Stimulated activated memory B cell treated with anti-CD40 and anti-IgM and Interleukin-4, amounts not matched to agents 10 μg/mL and 1 μg/mL and 100 μg/mL, for 72 hours (primary cell): ENCODE measurements around the gene NOTCH2.
"Not testable (repeated sequence)": the region's sequence is repeated elsewhere in the genome, so short reads cannot be mapped to it uniquely, and the experiment has no call there.

Source experiments
- ATAC-seq: fragments of 150-1000 bp; cut with Tn5 transposase; 2 replicates; pipeline ENCODE4 v1.10.0; 2021
- H3K27ac Mint-ChIP-seq: one replicate; pipeline ENCODE4 v1.8.0; 2022; ENCODE audit warnings: mild to moderate bottlenecking, mixed read lengths
- H3K27me3 Mint-ChIP-seq: one replicate; pipeline ENCODE4 v1.8.0; 2022; ENCODE audit warnings: mixed read lengths
- H3K36me3 Mint-ChIP-seq: one replicate; pipeline ENCODE4 v1.8.0; 2022; ENCODE audit warnings: mixed read lengths
- H3K4me1 Mint-ChIP-seq: one replicate; pipeline ENCODE4 v1.8.0; 2022; ENCODE audit warnings: mixed read lengths
- H3K4me3 Mint-ChIP-seq: one replicate; pipeline ENCODE4 v1.8.0; 2022; ENCODE audit warnings: mild to moderate bottlenecking, moderate library complexity, mixed read lengths
- H3K9me3 Mint-ChIP-seq: one replicate; pipeline ENCODE4 v1.8.0; 2022; ENCODE audit warnings: mixed read lengths

The NOTCH2 gene

GRCh38 chr1:119988306-119989062 is 81.0 kb downstream of the NOTCH2 start:
- ATAC-seq = peak; percentile 87

DNA sequence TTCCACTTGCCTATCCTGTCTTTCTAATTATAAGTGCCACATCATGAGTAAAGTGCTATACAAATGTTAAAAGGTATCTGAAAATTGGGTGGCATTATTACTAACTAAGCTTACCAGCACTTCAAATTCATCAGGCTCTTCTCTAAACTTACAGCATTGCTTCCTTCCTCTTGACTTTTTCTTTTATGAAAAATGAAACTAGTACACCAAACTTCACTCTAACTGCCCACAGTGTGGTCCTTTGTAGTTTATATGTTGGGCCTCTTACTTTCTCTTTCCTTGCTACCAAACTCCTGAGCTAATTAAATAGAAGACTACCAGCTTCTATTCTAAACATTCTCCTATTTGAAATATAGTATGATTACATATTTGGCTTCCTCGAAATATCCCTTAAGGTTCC is 81.8 kb downstream of the NOTCH2 start:
- peak overlapping the region; percentile 27 for H3K27ac Mint-ChIP-seq
- H3K4me1 Mint-ChIP-seq = peaks cover 29% of the 10 kb centered on the region
- peaks cover 34% of the 10 kb centered on the region for H3K36me3 Mint-ChIP-seq
- H3K27me3 Mint-ChIP-seq = no peaks in the 10 kb centered on the region
- no peaks in the 10 kb centered on the region for H3K9me3 Mint-ChIP-seq
- H3K4me3 Mint-ChIP-seq = no peak overlapping the region
- peak; percentile 50 for ATAC-seq

More at GRCh38 chr1:119988306-119989062, 81.0 kb downstream of the NOTCH2 start:
- Mint-ChIP-seq H3K27ac (peak overlapping the region; percentile 27), H3K9me3 (no peaks in the 10 kb centered on the region), H3K4me3 (no peak overlapping the region), H3K27me3 (no peaks in the 10 kb centered on the region), H3K4me1 (peaks cover 29% of the 10 kb centered on the region), H3K36me3 (peaks cover 34% of the 10 kb centered on the region)

- no peaks in the 10 kb centered on the region for H3K9me3 Mint-ChIP-seq
- H3K4me3 Mint-ChIP-seq = no peak overlapping the region
- H3K4me1 Mint-ChIP-seq = peaks cover 29% of the 10 kb centered on the region
- no peak overlapping the region for H3K27ac Mint-ChIP-seq
- ATAC-seq = peak; percentile 43
- H3K27me3 Mint-ChIP-seq = no peaks in the 10 kb centered on the region
- H3K36me3 Mint-ChIP-seq = peaks cover 34% of the 10 kb centered on the region
These were observed 82.3 kb downstream of the NOTCH2 start for GRCh38 chr1:119987112-119987511.

- no peaks in the 10 kb centered on the region for H3K27me3 Mint-ChIP-seq
- no peaks in the 10 kb centered on the region for H3K9me3 Mint-ChIP-seq
- ATAC-seq = no peak
- no peak overlapping the region for H3K4me3 Mint-ChIP-seq
- H3K36me3 Mint-ChIP-seq = peaks cover 37% of the 10 kb centered on the region
- H3K27ac Mint-ChIP-seq = no peak overlapping the region
- H3K4me1 Mint-ChIP-seq = peaks cover 29% of the 10 kb centered on the region
These were observed 83.4 kb downstream of the NOTCH2 start for GRCh38 chr1:119986007-119986497.

DNA sequence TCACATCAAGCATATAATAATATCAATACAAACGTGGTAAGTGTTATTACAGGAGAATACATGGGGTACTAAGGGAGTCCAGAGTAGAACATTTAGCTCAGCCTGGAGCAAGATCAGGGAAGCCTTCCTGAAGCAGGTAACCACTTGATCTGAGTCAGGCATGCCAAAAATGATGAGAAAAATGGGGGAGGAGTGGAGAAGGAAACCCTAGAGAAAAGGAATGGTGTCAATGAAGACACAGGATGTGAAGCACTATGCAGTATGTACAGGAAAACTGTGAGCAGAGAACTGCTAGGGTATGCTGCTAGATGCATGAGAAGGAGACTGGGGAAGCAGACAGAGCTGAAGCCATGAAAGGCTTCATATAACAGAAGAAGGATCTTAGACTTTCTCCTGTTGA is 84.7 kb downstream of the NOTCH2 start:
- H3K36me3 Mint-ChIP-seq = peaks cover 37% of the 10 kb centered on the region
- peaks cover 29% of the 10 kb centered on the region for H3K4me1 Mint-ChIP-seq
- H3K27me3 Mint-ChIP-seq = no peaks in the 10 kb centered on the region
- no peak for ATAC-seq
- no peak overlapping the region for H3K4me3 Mint-ChIP-seq
- no peaks in the 10 kb centered on the region for H3K9me3 Mint-ChIP-seq
- no peak overlapping the region for H3K27ac Mint-ChIP-seq

DNA sequence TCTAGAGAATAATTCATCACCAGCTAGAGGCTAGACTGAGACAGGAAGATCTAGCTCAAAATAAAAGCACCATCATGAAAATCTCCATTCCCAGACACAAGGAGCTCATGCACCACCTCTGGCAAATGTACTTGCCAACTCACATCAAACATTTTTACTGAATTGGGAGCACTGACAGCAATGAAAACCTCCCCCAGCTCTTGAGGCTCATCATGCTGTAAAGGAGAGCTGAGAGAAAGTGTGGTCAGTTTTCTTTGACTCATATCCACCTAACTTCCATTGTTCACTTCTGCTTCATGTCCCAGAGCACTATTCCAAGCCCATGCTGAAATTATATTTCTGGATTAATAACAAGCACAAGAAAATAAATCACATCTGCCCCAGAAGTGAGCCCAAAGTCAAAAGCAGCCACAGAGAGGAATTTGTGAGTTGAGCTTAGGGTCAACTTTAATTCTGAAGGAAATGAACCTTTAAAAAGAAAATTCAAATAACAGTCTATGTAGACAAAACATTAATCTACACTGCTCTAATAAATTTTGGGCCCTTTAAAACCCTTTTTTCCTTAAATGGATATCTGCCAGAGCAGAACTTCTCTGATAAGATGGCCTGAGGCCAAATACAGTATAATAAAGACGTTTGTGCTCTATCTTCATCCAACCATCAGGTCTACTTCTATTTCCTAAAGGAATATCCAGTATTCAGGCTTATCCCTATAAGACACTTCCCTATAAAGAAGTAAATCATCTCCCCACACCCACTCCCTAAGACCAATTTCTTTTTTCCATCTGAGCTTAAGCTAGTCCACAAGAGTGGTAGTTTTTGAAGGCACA is 87.3 kb downstream of the NOTCH2 start:
- Mint-ChIP-seq H3K4me3 (no peak overlapping the region), H3K36me3 (peaks cover 47% of the 10 kb centered on the region), H3K9me3 (no peaks in the 10 kb centered on the region), H3K27me3 (no peaks in the 10 kb centered on the region), H3K4me1 (peaks cover 12% of the 10 kb centered on the region), H3K27ac (no peak overlapping the region)
- ATAC-seq = no peak

- H3K9me3 Mint-ChIP-seq = no peaks in the 10 kb centered on the region
- ATAC-seq = no peak
- H3K27me3 Mint-ChIP-seq = no peaks in the 10 kb centered on the region
- H3K36me3 Mint-ChIP-seq = peaks cover 43% of the 10 kb centered on the region
- H3K4me1 Mint-ChIP-seq = peaks cover 10% of the 10 kb centered on the region
- H3K4me3 Mint-ChIP-seq = no peak overlapping the region
- H3K27ac Mint-ChIP-seq = no peak overlapping the region
These were observed 88.0 kb downstream of the NOTCH2 start for GRCh38 chr1:119981496-119981895.

DNA sequence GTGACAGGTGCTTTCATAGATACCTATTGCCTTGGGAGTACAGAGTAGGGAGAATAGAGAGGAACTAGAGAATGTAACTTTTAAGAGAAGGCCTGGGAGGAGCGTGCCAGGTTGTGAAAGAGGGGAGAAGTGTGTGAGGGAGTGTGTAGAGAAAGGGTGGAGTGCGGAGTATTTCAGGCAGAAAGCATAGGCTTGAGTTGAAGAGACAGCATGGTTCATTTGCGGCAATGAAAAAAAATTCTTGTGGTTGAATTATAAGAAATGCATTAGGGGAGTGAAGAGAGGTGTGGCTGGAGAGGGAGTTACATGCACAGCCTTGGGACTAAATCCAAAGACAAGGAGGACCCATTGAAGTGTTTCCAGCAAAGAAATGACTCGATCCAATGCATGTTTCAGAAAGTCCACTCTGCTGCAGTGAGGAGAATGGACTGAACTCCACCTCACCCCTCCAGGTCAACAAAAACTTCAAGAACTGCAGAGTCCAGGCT is 91.4 kb downstream of the NOTCH2 start:
- Mint-ChIP-seq H3K27me3 (no peaks in the 10 kb centered on the region), H3K27ac (no peak overlapping the region)

GRCh38 chr1:119977113-119977736 is 92.2 kb downstream of the NOTCH2 start:
- H3K27me3 Mint-ChIP-seq, ATAC-seq, H3K4me3 Mint-ChIP-seq, H3K9me3 Mint-ChIP-seq, H3K4me1 Mint-ChIP-seq, H3K27ac Mint-ChIP-seq: not testable (repeated sequence)
- H3K36me3 Mint-ChIP-seq = peaks cover 40% of the 10 kb centered on the region

More for the DNA sequence above, 91.4 kb downstream of the NOTCH2 start:
- H3K36me3 Mint-ChIP-seq = peaks cover 36% of the 10 kb centered on the region
- H3K4me3 Mint-ChIP-seq = no peak overlapping the region
- H3K9me3 Mint-ChIP-seq = no peaks in the 10 kb centered on the region
- H3K4me1 Mint-ChIP-seq = peaks cover 4% of the 10 kb centered on the region
- no peak for ATAC-seq

DNA sequence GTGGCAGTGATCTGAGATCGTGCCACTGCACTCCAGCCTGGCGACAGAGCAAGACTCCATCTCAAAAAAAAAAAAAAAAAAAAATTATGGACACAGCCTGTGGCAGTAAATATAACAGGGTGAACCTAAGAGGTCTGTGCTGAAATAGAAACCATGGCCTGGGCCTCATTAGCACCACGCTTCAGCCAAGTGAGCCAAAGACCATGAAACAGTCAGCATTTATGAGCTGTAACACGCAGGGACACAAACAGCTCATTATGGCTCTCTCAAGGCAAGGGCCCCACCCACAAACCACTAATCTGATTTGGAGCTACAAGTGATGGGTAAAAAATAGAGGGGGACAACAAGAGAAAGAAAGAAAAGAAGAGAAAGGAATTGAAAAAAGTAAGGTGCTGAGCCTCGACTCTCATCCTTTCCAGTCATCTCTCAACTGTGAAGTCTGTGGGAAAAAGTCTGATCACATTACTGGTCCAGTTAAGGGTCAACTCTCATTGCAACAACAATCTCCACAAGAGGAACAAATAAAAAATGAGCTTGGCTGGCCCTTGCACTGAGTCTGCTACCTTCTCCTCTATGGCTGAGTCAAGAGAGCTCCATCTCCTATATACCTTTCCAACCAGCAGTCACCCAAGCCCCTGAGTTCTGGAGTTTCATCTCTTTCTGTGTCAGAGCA is 93.7 kb downstream of the NOTCH2 start:
- not testable (repeated sequence) for H3K27ac Mint-ChIP-seq, H3K27me3 Mint-ChIP-seq, H3K9me3 Mint-ChIP-seq, H3K4me3 Mint-ChIP-seq, ATAC-seq
- Mint-ChIP-seq H3K36me3 (peaks cover 49% of the 10 kb centered on the region), H3K4me1 (peaks cover 15% of the 10 kb centered on the region)

- Mint-ChIP-seq H3K36me3 (peaks cover 54% of the 10 kb centered on the region), H3K27ac (no peak overlapping the region), H3K4me3 (no peak overlapping the region), H3K4me1 (peaks cover 15% of the 10 kb centered on the region), H3K27me3 (no peaks in the 10 kb centered on the region), H3K9me3 (no peaks in the 10 kb centered on the region)
- no peak for ATAC-seq
These were observed 94.5 kb downstream of the NOTCH2 start for GRCh38 chr1:119975006-119975405.

GRCh38 chr1:119974013-119974412 is 95.4 kb downstream of the NOTCH2 start:
- Mint-ChIP-seq H3K4me1 (peaks cover 15% of the 10 kb centered on the region), H3K27me3 (no peaks in the 10 kb centered on the region), H3K27ac (no peak overlapping the region), H3K4me3 (no peak overlapping the region), H3K9me3 (no peaks in the 10 kb centered on the region), H3K36me3 (peaks cover 64% of the 10 kb centered on the region)
- ATAC-seq = no peak

DNA sequence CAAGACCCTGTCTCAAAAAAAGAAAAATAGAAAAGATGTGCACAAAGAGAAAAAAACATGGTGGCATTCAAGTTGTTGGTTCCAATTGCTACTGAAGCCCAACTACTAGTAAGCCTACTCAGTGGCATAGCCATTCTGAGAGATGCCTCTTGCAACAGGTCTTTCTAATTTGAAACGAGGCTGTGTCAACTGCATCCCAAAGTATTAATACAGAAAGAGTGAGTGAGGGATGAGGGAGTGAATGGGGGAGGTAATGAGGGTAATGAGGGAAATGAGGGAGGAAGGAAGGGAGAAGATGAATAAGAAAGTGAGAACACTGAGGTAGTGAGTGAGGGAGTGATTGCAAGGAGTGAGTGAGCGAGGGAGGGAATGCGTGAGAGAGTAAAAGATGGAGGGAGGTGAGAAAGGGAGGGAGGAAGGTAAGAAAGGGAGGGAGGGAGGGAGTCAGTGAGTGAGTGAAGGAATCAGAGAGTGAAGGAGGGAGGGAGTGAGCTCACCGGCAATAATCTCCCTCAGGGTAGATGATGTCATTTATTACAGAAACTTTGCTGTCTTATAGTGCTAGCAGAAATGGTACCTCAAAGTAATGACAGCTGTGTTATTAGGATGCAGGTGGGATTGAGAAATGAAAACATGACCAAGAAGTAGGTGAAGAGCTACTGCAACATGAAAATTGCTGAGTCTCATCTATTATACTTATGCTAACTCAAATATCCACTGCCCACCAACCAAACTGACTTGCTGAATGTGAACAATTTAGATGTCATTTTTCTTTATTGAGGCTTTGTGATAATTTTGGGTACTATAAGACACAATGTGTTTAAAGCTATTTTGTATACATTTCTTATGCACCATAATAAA is 97.5 kb downstream of the NOTCH2 start:
- H3K27ac Mint-ChIP-seq = no peak overlapping the region

DNA sequence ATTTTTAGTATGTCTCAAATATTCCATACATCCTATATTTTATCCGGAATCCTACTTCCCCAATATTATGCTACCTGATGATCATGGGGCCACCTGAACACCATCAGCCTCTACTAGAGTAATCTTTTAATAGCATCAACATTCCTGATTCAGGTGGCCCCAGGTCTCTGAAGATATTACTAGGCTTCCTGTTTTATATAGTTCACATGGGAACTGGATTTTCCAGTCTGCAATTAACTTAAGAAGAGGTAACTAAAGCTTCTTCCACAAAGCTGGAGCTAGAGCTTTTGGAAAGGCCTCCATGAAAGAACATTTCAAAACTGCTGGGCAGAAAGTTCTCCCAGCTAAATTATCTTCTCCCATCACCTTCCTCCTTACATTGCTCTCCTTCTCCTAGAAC is 100.9 kb downstream of the NOTCH2 start:
- H3K27ac Mint-ChIP-seq = no peak overlapping the region
- peaks cover 66% of the 10 kb centered on the region for H3K36me3 Mint-ChIP-seq
- no peak overlapping the region for H3K4me3 Mint-ChIP-seq
- peaks cover 18% of the 10 kb centered on the region for H3K4me1 Mint-ChIP-seq
- ATAC-seq = no peak
- no peaks in the 10 kb centered on the region for H3K9me3 Mint-ChIP-seq
- no peaks in the 10 kb centered on the region for H3K27me3 Mint-ChIP-seq

More for the DNA sequence above, 97.5 kb downstream of the NOTCH2 start:
- H3K27me3 Mint-ChIP-seq = no peaks in the 10 kb centered on the region
- no peaks in the 10 kb centered on the region for H3K9me3 Mint-ChIP-seq
- H3K4me3 Mint-ChIP-seq = no peak overlapping the region
- H3K4me1 Mint-ChIP-seq = peaks cover 18% of the 10 kb centered on the region
- no peak for ATAC-seq
- peaks cover 60% of the 10 kb centered on the region for H3K36me3 Mint-ChIP-seq
